Activated naive CD4-positive, alpha-beta T cell treated with anti-CD3 and anti-CD28 coated beads for 36 hours (primary cell): Measurements from ENCODE around the gene PTPRCAP. TPM values are rescaled to one million over a fixed set of nuclear protein-coding genes. Genes with fewer than 3 reads are reported as not detected.
A peak's percentile ranks its signal among the peaks of the same experiment; 100 is the strongest.

Experiments used
- CTCF ChIA-PET: fragments of 350-600 bp; sonication (Branson Sonifier 250); formaldehyde crosslinking; loops from one replicate; lab custom pipeline; 2021; ENCODE audit warnings: antibody characterized with exemption; lab: Charles Lee
- DNase-seq: peaks from one replicate; pipeline ENCODE4 v3.0.0-alpha.2; 2020
- H3K27ac Mint-ChIP-seq: one replicate; pipeline ENCODE4 v1.8.0; 2021; ENCODE audit warnings: mild to moderate bottlenecking, mixed read lengths
- H3K27me3 Mint-ChIP-seq: one replicate; pipeline ENCODE4 v1.8.0; 2021; ENCODE audit warnings: low read depth, mixed read lengths
- H3K36me3 Mint-ChIP-seq: one replicate; pipeline ENCODE4 v1.8.0; 2021; ENCODE audit warnings: low read depth, mixed read lengths
- H3K4me1 Mint-ChIP-seq: one replicate; pipeline ENCODE4 v1.8.0; 2021; ENCODE audit warnings: low read depth, mixed read lengths
- H3K4me3 Mint-ChIP-seq: one replicate; pipeline ENCODE4 v1.8.0; 2021; ENCODE audit warnings: mild to moderate bottlenecking, moderate library complexity, mixed read lengths
- H3K9me3 Mint-ChIP-seq: one replicate; pipeline ENCODE4 v1.8.0; 2021; ENCODE audit warnings: mixed read lengths
- intact Hi-C: fragments of 100-400 bp; cut with micrococcal nuclease; formaldehyde crosslinking; loops from one replicate; pipeline ENCODE4 v1.15.1; 2023
- total RNA-seq, 2 experiments: library from RNA; stranded (reverse); gene quantifications; one replicate each; pipeline ENCODE4 v1.2.3, GENCODE V29; 2021

PTPRCAP gene
- total RNA-seq, 2 experiments from 2014 or later, result 56.8 to 62.4 TPM

- peaks cover 60% of the 10 kb centered on the region for H3K4me1 Mint-ChIP-seq
- CTCF ChIA-PET, result interaction anchor here (0.6 to 3.8 kb wide), 5 partner anchors 31 to 210 kb away, joined by 3 to 20 read pairs (median 3); partner anchors contain the start of gene PPP1CA
- peaks cover 48% of the 10 kb centered on the region for H3K36me3 Mint-ChIP-seq
These were observed 912 bp downstream of the PTPRCAP start for GRCh38 chr11:67436459-67437081.

DNA sequence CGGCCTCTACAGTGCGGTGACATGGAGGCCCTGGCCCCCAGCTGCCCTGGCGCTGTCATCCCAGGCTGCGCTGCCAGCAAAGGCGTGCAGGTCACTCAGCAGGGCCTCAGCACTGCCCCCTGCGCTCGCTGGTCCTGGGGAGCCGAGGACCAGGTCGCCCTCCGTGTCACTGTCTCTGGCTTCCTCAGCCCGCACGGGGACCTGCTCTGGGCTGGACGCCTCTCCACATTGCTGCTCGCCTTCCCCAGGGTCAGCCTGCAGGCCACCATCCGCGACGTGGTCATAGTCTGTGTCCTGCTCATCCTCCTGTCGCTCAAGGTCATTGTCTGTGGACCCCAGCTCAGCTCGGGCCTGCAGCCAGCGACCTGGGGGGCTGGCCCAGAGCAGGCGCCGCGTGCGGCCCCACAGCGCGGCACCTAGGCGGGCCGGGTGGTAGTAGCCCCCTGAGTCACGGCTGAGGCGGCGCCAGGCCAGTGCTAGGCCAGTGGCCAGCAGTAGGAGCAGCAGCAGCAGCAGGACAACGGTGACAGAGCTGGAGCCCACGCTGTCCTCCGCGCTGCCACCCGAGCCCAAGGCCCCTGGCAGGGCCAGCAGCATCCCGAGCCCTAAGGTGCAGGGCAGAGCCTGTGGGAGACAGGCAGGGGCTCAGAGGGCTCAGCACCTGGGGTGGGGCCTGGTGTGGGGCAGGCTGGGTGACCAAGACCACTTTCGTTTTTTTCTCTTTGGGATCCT is 1.6 kb downstream of the PTPRCAP start:
- H3K36me3 Mint-ChIP-seq, result peaks cover 48% of the 10 kb centered on the region

More at GRCh38 chr11:67436459-67437081, 912 bp downstream of the PTPRCAP start:
- intact Hi-C loops, result loop anchor here (1.0 kb wide), 4 partner anchors 8 to 48 kb away; partner anchors contain the start of gene RPS6KB2
- Mint-ChIP-seq H3K27me3 (no peaks in the 10 kb centered on the region), H3K9me3 (no peaks in the 10 kb centered on the region), H3K27ac (peak overlapping the region; percentile 99), H3K4me3 (peak overlapping the region; percentile 90)
- peak; percentile 93 for DNase-seq

DNA sequence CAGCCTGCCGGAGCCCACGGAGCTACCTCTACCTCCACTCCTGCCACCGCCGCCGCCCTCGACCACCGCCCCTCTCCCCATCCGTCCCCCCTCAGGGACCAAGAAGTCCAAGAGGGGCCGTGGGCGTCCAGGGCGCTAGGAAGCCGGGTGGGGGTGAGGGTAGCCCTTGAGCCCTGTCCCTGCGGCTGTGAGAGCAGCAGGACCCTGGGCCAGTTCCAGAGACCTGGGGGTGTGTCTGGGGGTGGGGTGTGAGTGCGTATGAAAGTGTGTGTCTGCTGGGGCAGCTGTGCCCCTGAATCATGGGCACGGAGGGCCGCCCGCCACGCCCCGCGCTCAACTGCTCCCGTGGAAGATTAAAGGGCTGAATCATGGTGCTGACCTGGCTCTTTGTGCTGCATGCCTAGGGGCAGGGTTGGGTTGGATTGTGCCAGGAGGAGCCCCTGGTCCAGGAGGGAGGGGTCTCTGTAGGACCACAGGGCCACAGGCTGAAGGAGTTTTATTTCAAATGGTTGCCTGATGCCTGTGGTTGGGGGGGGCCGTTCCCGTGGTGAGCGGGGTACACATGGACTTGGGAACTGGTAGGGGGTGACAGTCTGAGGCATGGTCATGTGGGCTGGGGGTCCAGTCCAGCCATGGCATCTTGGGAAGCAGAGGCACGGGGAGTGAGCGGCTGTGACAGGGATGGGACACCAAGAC is 2.3 kb downstream of the PTPRCAP start:
- intact Hi-C loops, result no loop called here
- H3K4me1 Mint-ChIP-seq, result peaks cover 57% of the 10 kb centered on the region

More for the DNA sequence above, 1.6 kb downstream of the PTPRCAP start:
- Mint-ChIP-seq H3K4me1 (peaks cover 59% of the 10 kb centered on the region), H3K9me3 (no peaks in the 10 kb centered on the region), H3K27ac (peak overlapping the region; percentile 99), H3K27me3 (no peaks in the 10 kb centered on the region), H3K4me3 (peak overlapping the region; percentile 90)
- intact Hi-C loops, result loop anchor here (1.0 kb wide), 2 partner anchors 8 to 28 kb away; partner anchors contain the start of gene RPS6KB2
- CTCF ChIA-PET, result interaction anchor here (0.7 to 3.8 kb wide), 3 partner anchors 31 to 211 kb away, joined by 3 to 20 read pairs (median 3); no protein-coding TSS in a partner anchor
- no peak for DNase-seq

GRCh38 chr11:67434395-67434881 is 3.0 kb downstream of the PTPRCAP start:
- intact Hi-C loops, result no loop called here
- peaks cover 46% of the 10 kb centered on the region for H3K36me3 Mint-ChIP-seq
- H3K4me3 Mint-ChIP-seq, result no peak overlapping the region
- no peaks in the 10 kb centered on the region for H3K27me3 Mint-ChIP-seq
- CTCF ChIA-PET, result no interaction called here
- DNase-seq, result no peak
- H3K9me3 Mint-ChIP-seq, result no peaks in the 10 kb centered on the region
- peak overlapping the region; percentile 93 for H3K27ac Mint-ChIP-seq
- peaks cover 53% of the 10 kb centered on the region for H3K4me1 Mint-ChIP-seq

More for the DNA sequence above, 2.3 kb downstream of the PTPRCAP start:
- Mint-ChIP-seq H3K36me3 (peaks cover 50% of the 10 kb centered on the region), H3K4me3 (peak overlapping the region; percentile 90), H3K27me3 (no peaks in the 10 kb centered on the region), H3K9me3 (no peaks in the 10 kb centered on the region), H3K27ac (peak overlapping the region; percentile 93)
- DNase-seq, result no peak
- CTCF ChIA-PET, result no interaction called here

DNA sequence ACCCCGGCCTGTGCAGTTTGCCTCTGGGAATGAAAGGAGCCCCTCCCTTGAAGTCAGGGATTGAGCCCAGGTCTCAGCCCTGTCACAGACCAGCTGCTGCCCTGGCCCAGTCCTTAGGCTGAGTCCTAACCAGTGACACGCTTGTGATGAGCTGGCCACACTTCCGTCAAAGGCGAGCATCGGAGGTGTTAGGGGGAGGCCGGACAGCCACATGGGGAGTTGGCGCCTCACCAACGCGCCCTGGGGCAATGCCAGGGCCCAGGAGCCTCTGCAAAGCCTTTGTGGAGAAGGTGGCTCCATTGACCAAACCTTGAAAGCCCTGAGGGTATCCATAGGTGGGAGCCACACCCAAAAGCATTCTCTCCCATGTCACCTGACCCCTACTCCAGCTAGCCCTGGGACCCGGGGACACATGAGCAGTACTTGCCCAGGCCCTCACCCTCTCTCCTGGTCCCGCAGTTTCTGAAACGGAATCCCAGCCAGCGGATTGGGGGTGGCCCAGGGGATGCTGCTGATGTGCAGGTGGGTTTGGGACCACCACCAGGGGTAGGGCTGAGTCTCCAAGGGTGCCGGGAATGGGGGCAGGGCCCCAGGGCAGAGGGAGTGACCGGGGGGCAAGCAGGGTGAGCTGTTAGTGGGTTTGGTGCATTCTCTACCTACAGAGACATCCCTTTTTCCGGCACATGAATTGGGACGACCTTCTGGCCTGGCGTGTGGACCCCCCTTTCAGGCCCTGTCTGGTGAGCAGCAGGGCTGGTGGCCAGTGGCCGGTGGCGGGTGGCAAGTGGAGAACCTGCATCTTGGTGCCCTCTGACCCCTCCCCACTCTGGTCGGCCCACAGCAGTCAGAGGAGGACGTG is 3.7 kb downstream of the PTPRCAP start:
- CTCF ChIA-PET, result no interaction called here
- intact Hi-C loops, result no loop called here
- Mint-ChIP-seq H3K4me3 (no peak overlapping the region), H3K9me3 (no peaks in the 10 kb centered on the region), H3K36me3 (peaks cover 40% of the 10 kb centered on the region), H3K27ac (peak overlapping the region; percentile 93), H3K27me3 (no peaks in the 10 kb centered on the region), H3K4me1 (peaks cover 50% of the 10 kb centered on the region)
- DNase-seq, result no peak

DNA sequence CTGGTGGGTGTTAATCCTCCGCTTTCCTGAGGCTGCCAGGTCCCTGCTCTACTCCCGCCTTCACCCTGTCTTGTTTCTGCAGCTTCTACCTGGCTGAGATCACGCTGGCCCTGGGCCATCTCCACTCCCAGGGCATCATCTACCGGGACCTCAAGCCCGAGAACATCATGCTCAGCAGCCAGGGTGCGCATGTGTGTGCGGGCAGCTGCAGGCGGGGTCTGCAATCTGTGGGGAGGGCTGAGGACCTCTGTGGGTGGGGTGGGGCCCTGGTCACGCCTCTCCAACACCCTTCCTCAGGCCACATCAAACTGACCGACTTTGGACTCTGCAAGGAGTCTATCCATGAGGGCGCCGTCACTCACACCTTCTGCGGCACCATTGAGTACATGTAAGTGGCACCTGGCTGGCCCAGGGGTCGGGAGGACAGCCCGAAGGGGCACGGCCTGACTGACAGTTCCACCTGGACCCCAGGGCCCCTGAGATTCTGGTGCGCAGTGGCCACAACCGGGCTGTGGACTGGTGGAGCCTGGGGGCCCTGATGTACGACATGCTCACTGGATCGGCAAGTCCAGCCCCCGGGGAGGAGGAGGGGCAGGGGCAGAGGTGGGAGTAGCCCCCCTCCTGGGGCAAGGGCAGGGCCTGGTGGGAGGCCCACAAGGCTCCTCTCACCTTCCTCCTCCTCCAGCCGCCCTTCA is 4.7 kb downstream of the PTPRCAP start:
- intact Hi-C loops, result no loop called here
- H3K27me3 Mint-ChIP-seq, result no peaks in the 10 kb centered on the region
- DNase-seq, result no peak
- H3K27ac Mint-ChIP-seq, result peak overlapping the region; percentile 93
- no peaks in the 10 kb centered on the region for H3K9me3 Mint-ChIP-seq
- H3K36me3 Mint-ChIP-seq, result peaks cover 35% of the 10 kb centered on the region
- H3K4me3 Mint-ChIP-seq, result no peak overlapping the region
- H3K4me1 Mint-ChIP-seq, result peaks cover 49% of the 10 kb centered on the region
- CTCF ChIA-PET, result no interaction called here

GRCh38 chr11:67431346-67432249 is 5.9 kb downstream of the PTPRCAP start:
- peaks cover 56% of the 10 kb centered on the region for H3K4me1 Mint-ChIP-seq
- H3K9me3 Mint-ChIP-seq, result no peaks in the 10 kb centered on the region
- DNase-seq, result no peak
- H3K27me3 Mint-ChIP-seq, result no peaks in the 10 kb centered on the region
- peak overlapping the region; percentile 2 for H3K4me3 Mint-ChIP-seq
- CTCF ChIA-PET, result no interaction called here
- intact Hi-C loops, result no loop called here
- H3K36me3 Mint-ChIP-seq, result peaks cover 27% of the 10 kb centered on the region
- peak overlapping the region; percentile 9 for H3K27ac Mint-ChIP-seq

- CTCF ChIA-PET, result interaction anchor here (0.7 to 2.7 kb wide), 2 partner anchors 26 to 28 kb away, joined by 5 to 7 read pairs; partner anchors contain the start of genes PPP1CA and TBC1D10C
- intact Hi-C loops, result loop anchor here (2.0 kb wide), 1 partner anchor 39 kb away; the partner anchor contains the start of gene TMEM134
These were observed 7.8 kb downstream of the PTPRCAP start for GRCh38 chr11:67429722-67430121.

DNA sequence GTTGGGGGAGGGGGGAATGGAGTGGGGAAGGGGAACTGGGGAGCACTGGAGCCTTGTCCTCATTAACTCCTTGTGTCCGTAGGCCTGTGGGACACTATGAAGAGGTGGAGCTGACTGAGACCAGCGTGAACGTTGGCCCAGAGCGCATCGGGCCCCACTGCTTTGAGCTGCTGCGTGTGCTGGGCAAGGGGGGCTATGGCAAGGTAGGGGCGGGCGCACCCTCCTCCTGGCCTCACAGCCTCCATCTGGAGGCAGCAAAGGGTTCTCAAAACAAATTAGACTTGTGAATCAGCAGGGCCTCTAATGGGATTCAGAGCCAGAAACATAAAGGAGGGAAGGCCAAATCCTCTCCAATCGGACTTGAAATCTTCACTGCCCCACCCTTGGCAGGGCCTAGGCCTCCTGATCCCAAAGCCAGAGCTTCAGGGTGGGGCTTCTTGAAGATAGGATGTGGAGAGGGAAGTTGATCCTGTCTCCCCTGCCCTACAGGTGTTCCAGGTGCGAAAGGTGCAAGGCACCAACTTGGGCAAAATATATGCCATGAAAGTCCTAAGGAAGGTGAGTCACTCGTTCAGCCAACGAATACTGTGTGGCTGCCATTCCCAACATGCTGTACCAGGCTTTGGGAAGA is 8.3 kb downstream of the PTPRCAP start:
- peaks cover 15% of the 10 kb centered on the region for H3K36me3 Mint-ChIP-seq
- no peaks in the 10 kb centered on the region for H3K27me3 Mint-ChIP-seq
- no peaks in the 10 kb centered on the region for H3K9me3 Mint-ChIP-seq
- CTCF ChIA-PET, result interaction anchor here (0.6 to 2.7 kb wide), 4 partner anchors 10 to 27 kb away, joined by 3 to 7 read pairs (median 4); partner anchors contain the start of genes PPP1CA and TBC1D10C
- H3K4me3 Mint-ChIP-seq, result peak overlapping the region; percentile 98
- intact Hi-C loops, result loop anchor here (2.0 kb wide), 1 partner anchor 40 kb away; the partner anchor contains the start of gene TMEM134
- no peak for DNase-seq
- peaks cover 42% of the 10 kb centered on the region for H3K4me1 Mint-ChIP-seq
- H3K27ac Mint-ChIP-seq, result peak overlapping the region; percentile 97

More at GRCh38 chr11:67429722-67430121, 7.8 kb downstream of the PTPRCAP start:
- peak overlapping the region; percentile 98 for H3K4me3 Mint-ChIP-seq
- no peak for DNase-seq
- peaks cover 44% of the 10 kb centered on the region for H3K4me1 Mint-ChIP-seq
- peak overlapping the region; percentile 97 for H3K27ac Mint-ChIP-seq
- no peaks in the 10 kb centered on the region for H3K9me3 Mint-ChIP-seq
- no peaks in the 10 kb centered on the region for H3K27me3 Mint-ChIP-seq
- H3K36me3 Mint-ChIP-seq, result peaks cover 18% of the 10 kb centered on the region
